GM18511 (cell line): Measurements from ENCODE around the gene MGAT4A.

Experiments used
- ATAC-seq: cut with Tn5 transposase; IDR thresholded peaks from one replicate; pipeline ENCODE4 v1.9.1; 2021; ENCODE audit warnings: mild to moderate bottlenecking, moderate library complexity; ENCODE audit not compliant: unreplicated experiment

MGAT4A gene

DNA sequence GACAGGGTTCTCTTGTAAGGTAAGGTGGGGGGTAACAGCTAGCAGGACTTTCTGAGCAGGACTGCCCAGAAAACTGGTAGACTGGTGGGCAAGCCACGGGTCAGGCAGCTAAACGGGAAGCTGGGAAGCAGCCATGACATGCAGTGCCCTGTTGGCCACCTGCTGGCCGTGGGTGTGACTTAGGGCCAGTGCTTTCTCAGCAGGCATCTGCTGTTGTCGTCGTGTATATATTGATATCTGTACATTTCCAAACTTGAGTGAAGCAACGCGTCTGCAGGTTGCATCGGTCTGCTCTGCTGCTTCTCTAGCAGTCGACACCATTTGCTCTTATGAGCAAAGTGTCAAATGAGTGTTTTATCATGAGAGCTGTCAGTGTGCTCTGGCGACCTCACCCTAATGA, 153.6 kb downstream of the MGAT4A start:
- ATAC-seq, result no peak

DNA sequence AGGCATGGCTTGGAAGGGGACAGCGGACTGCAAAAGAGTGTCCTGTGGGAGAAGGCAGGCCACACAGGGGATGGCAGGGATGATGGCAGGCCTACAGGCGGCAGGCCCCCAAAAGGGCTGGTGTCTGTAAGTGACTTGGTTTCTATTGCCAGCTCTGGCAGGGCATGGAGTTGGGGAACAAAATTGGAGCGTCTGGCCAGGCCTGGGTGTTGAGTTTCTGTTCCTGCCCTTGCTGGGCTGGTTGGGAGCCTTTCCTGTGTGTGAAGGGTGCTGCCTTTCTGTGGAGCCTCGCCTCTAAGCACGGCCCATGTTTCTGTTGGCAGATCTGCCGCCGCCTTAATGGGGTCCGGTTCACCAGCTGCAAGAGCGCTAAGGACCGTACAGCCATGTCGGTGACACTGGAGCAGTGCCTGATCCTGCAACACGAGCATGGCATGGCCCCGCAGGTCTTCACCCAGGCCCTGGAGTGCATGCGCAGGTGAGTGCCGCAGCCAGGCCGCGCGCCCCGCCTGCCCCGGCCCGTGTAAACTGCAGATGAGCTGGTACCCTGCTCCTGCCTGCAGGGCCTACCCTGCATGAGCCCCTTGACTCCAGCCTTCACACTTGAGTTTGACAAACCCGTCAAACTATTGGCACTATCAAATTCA, 154.1 kb downstream of the MGAT4A start:
- ATAC-seq, result no peak

DNA sequence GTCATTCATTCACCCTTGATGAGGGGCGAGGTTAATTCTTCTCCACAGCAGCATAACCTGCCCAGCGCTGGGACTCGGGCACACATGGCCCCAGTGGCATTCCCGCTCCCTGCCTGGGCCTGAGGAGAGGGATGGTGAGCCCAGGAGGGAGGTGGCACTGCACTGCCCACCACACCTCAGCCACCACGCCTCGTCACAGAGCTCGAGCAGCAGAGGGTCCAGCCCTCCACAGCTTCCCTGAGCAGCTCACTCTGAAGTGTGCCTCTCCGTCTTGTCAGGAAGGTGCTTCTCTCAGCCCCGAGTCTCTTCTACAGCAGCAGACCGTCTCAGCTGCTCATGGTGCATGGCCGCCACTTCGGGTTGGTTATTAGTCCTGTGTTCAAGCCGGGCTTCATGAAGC, 157.5 kb downstream of the MGAT4A start:
- no peak for ATAC-seq

DNA sequence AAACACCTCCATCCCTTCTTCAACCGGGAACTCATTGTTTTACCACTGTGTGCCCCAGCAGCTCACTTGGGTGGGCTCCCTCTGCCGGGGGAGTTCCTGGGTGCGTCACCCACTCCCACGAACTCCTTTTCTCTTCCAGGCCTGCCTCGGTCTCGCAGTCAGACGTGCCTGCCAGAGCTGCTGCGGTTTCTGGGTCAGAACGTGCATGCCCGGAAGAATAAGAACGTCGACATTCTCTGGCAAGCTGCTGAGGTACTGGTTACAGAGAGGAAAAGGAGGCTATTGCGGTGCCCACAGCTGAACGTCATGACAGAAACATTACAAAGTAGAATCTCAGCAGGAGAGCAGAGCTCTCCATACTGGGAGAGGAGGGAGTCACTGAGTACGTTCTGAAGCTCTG, 158.3 kb downstream of the MGAT4A start:
- ATAC-seq, result no peak

DNA sequence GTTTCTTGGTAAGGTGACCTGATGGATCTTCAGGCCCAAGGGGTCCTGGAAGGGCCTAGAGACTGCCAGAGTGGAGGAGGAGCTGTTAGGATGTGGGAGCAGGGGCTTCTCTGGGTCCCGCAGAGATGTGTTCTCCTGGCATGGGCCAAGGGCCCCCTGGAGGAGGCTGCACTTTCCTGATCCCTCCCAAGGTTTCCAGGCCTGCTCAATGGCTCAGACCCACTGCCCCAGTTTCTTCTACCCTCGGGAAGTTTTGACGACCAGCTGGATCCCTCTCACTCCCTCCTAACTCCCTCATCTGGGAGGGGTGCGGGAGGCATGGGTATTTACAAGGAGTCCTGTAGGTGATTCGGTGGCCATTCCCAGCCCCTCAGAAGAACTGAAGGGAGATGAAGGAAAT, 158.7 kb downstream of the MGAT4A start:
- ATAC-seq, result no peak

DNA sequence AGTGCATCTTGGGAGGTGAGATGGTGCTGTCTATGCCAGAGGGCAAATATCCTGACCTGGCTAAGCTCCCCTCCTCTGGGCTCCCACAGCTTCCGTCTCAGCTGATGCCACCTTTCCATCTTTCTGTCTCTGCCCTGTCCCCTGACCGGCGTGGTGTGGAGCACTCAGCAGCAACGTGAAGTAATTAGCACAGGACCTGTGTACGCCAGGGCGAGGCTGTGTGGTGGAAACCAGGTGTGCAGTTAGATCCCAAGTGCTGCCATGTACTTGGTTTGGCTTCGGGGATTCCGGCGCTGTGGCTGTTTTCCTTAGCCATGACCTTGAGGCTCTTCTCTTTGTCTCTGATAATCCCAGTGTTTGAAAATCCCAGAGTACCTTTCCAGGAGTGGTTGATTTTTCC, 159.1 kb downstream of the MGAT4A start:
- ATAC-seq, result no peak

DNA sequence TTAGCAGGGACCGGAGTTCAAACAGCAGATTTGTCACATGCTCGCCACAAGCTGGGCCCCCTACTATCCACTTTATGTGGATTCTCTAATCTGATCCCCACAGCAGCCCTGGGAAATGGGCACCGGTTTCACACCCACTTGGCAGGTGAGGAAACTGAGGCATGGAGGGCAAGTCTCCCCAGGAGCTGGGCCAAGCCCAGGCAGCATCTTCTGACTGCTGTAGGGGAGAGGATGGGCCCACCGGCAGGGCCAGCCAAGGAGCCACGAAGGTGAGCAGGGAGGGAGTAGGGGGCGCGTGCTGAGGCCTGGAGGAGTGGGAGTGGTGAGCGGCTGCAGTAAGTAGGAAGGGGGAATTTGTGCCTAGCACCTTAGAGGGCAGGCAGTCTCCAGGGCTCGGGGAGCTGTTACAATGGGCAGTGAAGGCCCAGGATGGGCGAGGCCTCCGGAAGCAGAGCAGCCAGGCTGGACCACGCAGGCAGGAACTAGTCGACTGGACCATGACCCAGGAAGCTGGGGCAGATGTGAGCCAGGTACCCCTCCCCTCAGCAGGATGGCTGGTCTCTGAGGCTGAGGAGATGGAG, 159.7 kb downstream of the MGAT4A start:
- no peak for ATAC-seq

DNA sequence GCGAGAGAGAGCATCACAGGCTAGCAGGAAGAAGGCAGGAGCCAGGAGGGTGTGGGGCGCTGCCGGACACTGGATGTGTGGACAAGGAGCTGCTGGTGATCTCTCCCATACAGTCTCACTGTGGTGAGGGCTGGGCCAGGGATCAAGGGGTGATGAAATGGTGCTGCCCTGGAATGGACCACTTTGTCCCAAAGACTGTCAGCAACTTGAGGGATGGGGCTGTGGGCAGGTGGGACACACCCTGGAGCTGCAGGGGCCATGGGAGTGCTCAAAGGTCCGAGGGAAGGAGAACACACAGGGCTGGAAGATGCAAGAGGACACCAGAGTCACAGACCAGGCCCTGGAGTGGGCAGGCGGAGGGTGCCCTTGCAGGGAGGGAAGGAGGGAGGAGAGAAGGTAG, 160.6 kb downstream of the MGAT4A start:
- ATAC-seq, result no peak

DNA sequence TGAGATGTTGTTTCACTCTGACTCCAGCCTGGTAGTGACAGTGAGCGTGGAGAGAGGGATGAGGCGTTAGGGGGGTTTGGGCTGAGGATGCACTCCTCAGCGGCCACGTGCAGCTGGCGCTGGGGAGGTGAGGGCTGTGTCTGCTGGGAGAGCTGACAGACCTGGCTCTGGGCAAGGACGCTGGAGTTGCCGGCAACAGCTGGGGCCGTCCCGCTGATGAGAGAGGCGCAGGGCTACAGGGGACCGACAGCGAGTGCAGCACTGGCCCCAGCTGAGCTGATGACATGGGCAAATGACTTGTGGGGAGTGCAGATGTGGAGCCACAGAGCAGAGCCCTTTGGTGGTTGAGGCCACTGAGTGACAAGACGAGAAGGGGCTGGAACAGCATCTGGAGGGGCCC, 161.0 kb downstream of the MGAT4A start:
- ATAC-seq, result no peak

DNA sequence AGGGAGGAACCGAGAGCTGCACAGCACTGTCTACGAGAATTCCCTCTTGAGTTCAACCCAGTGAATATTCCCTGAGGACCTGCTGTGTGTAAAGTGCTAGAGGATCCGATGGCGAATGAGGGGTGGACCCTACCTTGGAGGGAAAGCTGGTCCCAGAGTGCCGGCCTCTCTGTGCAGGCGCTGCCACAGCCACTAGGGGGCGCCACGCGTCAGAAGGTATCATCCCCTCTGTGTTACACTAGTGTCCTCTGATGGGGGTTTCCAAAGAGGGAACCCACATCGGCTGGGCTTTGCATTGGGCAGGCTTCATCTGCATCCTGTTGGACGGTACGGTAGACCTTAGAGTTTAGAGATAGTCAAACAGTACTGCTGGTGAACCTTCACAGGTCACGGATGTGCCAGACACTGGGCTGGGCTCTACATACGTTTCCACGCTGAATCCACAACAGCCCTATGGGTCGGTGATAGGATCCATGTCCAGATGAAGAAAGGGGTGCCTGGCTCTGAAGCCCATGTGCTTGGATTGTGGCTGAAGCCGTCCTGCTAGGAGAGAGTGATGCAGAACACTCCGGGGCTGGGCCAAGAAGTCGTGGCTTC, 161.6 kb downstream of the MGAT4A start:
- ATAC-seq, result no peak
